Measurements from ENCODE around the gene HTRA2.
A peak's percentile ranks its signal among the peaks of the same experiment; 100 is the strongest.
"Not testable (repeated sequence)": the region's sequence is repeated elsewhere in the genome, so short reads cannot be mapped to it uniquely, and the experiment has no call there.

HTRA2 gene

GRCh38 chr2:74561022-74561421 lies 31.3 kb downstream of the HTRA2 start:
- not testable (repeated sequence) for DNase-seq (ENCODE audit: low spot score)

- DNase-seq (ENCODE audit: low spot score), result no peak
These were observed 32.5 kb downstream of the HTRA2 start for GRCh38 chr2:74562126-74562775.

GRCh38 chr2:74564222-74564621 lies 34.5 kb downstream of the HTRA2 start:
- no peak for DNase-seq (ENCODE audit: low spot score)

- DNase-seq (ENCODE audit: low spot score), result no peak
These were observed 36.5 kb downstream of the HTRA2 start for GRCh38 chr2:74566076-74566753.

- peak; percentile 86 for DNase-seq (ENCODE audit: low spot score)
These were observed 37.0 kb downstream of the HTRA2 start for GRCh38 chr2:74566754-74567085.

- peak; percentile 67 for DNase-seq (ENCODE audit: low spot score)
These were observed 38.1 kb downstream of the HTRA2 start for GRCh38 chr2:74567881-74568280.

- DNase-seq (ENCODE audit: low spot score), result no peak
These were observed 40.0 kb downstream of the HTRA2 start for GRCh38 chr2:74569686-74570085.

- DNase-seq (ENCODE audit: low spot score), result no peak
These were observed 41.3 kb downstream of the HTRA2 start for GRCh38 chr2:74571058-74571457.

- no peak for DNase-seq (ENCODE audit: low spot score)
These were observed 42.6 kb downstream of the HTRA2 start for GRCh38 chr2:74572178-74572925.

- no peak for DNase-seq (ENCODE audit: low spot score)
These were observed 44.2 kb downstream of the HTRA2 start for GRCh38 chr2:74573747-74574562.

GRCh38 chr2:74575320-74575719 lies 45.6 kb downstream of the HTRA2 start:
- DNase-seq (ENCODE audit: low spot score), result no peak

- peak; percentile 67 for DNase-seq (ENCODE audit: low spot score)
These were observed 46.6 kb downstream of the HTRA2 start for GRCh38 chr2:74576211-74576862.

- peak; percentile 92 for DNase-seq (ENCODE audit: low spot score)
These were observed 47.1 kb downstream of the HTRA2 start for GRCh38 chr2:74576863-74577229.

- DNase-seq (ENCODE audit: low spot score), result no peak
These were observed 47.7 kb downstream of the HTRA2 start for GRCh38 chr2:74577448-74577847.

GRCh38 chr2:74578408-74578807 lies 48.7 kb downstream of the HTRA2 start:
- DNase-seq (ENCODE audit: low spot score), result no peak

GRCh38 chr2:74581463-74581862 lies 51.7 kb downstream of the HTRA2 start:
- no peak for DNase-seq (ENCODE audit: low spot score)

- DNase-seq (ENCODE audit: low spot score), result no peak
These were observed 52.5 kb downstream of the HTRA2 start for GRCh38 chr2:74582184-74582583.

Data from AG08395 (cell line).